HTR-8/SVneo (cell line): ENCODE results near the gene CCND3.
A peak's percentile ranks its signal among the peaks of the same experiment; 100 is the strongest.
"Not testable (repeated sequence)": the region's sequence is repeated elsewhere in the genome, so short reads cannot be mapped to it uniquely, and the experiment has no call there.

Experiments
- DNase-seq: peaks from one replicate; pipeline ENCODE4 v3.0.0; 2011; ENCODE audit warnings: low spot score, mixed read lengths; ENCODE audit not compliant: insufficient read length
- FAIRE-seq: peaks from 2 replicates; lab custom pipeline; 2011; peaks lifted over from hg19 to GRCh38; lab: Jason Lieb, UNC

The CCND3 gene

DNA sequence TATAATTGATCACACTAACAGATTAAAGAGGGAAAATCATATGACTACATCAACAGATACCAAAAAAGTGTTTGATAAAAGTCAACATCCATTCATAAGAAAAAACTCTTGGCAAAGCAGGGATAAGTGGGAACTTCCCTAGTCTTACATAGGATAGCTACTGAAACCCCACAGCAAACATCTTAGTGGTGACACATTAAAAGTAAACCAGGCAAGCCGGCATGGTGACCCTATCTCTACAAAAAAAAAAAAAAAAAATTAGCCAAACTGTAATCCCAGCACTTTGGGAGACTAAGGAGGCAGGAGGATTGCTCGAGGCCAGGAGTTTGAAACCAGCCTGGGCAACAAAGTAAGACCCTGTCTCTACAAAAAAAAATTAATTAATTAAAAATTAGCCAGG, 13.8 kb upstream of the CCND3 start:
- DNase-seq (no peak), FAIRE-seq (no peak)

DNA sequence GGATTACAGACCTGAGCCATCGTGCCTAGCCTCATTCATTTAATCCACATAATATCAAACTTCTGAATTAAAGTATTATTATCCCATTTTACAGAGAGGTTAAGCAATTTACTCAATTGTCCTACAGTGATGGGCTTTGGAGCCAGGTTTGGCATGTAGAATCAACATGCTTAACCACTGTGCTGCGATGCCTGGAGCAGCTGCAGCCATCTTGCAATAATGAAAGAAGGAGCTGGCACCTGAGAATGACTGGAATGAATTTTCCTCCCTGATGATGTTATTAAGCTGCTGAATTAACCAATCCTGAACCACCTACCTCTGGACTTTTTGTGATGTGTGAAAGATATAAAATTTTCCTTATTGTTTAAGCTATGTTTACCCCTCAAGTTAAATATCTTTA, 13.1 kb upstream of the CCND3 start:
- FAIRE-seq (no peak), DNase-seq (no peak)

DNA sequence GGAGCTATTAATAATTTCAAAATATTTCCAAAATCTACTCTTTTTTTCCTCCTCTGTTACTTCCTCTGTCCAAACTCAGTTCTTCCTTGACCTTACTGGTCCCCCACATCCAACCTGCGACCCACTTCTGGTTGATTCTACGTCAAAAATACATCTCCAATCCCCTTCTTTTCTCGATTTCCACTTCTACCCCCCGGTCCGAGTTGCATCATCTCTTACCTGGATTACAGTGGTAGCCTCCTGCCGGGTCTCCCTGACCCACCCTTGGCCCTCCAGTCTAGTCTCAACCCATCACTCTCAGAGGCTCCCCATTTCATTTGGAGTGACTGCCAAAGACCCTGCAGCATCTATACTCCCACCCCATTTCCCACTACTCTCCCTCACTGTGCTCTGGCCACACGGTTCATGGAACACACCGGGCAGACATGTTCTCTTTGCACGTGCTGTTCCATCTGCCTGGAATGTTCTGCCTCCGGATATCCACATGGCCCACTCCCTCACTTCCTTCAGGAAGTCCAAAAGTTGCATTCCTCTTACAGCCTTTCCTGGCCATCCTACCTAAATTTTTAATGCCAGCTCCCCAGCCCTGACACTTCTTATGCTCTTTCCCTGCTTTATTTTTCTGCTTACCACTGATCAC, 6.1 kb upstream of the CCND3 start:
- FAIRE-seq = no peak
- DNase-seq = no peak

DNA sequence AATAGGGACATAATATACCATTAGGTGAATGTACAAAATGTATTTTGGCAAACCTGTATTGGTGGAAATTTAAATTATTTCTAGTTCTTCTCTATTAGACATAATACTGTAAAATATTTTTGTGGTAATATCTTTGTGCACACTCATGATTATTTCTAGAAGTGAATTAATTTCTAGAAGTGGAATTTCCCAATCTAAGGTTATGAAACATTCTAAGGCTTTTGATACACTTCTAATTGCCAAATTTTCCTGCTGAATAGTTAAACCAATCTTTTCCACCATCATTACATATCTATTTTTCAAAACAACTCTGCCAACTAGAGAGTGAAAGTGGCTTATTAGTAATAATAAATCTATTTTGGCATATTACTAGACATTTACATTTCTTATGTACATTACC, 1.8 kb upstream of the CCND3 start:
- FAIRE-seq = no peak
- DNase-seq = no peak

DNA sequence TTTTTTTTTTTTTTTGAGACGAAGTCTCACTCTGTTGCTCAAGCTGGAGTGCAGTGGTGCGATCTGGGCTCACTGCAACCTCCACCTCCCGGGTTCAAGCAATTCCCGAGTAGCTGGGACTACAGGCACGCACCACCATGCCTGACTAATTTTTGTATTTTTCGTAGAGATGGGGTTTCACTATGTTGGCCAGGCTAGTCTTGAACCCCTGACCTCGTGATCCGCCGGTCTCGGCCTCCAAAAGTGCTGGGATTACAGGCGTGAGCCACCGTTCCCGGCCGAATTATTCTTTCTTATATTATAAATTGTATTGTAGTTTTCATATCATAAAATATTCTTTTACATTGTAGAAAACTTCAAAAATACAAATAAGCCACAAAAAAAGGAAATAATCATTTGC, 1.3 kb upstream of the CCND3 start:
- DNase-seq, FAIRE-seq: not testable (repeated sequence)

DNA sequence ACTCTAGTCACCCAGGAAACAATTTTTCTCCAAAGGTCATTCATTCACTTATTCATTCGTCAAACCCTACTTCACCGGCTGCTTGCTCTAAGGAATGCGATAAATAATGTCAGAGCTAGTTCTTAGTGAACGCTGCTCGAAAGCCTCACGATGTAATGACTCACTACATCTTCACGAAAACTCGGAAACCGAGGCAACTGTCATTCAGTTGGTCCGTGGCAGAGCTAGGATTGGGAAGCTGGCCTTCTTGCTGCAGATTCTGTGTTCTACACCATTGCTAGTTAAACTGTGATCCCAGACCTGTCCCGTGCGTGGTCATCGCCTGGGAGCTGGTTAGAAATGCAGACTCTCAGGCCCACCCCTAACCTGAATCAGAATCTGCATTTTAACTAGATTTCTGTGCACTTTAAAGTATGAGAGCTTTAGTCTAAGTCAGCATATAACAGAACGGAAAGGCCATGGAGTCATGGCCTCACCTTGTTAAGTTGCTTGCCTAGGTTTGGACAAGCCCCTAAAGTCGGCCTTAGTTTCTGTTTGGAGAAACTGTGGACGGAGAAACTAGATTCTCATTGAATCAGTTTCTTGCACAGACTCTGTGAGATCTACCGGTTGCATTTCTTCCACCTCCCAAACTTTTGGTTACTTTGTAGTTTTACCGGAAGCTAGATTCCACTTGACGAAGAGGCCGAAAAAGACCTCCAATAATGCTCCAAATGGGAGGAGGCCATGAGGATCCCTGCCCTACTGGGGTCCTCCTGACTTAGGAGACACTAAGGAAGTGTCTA, 651 bp upstream of the CCND3 start:
- DNase-seq (no peak), FAIRE-seq (no peak)

DNA sequence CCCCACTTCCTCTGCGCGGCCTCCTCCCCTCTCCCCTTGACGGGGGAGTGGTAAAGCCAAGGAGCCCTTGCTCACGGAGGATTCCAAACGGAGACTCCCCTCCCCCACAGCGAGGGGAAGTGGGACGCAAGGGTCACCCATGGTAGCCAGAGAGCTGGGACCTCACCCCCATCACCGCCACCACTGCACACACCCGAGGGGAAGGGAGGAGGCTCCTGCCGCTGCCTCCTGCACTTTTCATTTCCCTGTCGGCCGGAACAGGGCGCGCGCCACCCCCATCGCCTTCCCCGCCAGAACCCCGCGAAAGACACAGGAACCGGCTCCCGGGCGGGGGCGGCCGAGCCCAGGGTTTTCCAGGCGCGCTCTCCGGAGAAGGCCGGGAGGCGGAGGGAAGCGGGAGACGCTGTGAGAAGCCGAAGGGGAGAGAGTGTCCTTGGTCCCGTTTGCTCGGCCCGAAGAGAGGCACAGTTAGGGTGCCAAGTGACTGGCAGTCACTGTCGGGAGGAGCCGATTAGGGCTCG, 789 bp downstream of the CCND3 start:
- DNase-seq (peak; percentile 22), FAIRE-seq (no peak)

DNA sequence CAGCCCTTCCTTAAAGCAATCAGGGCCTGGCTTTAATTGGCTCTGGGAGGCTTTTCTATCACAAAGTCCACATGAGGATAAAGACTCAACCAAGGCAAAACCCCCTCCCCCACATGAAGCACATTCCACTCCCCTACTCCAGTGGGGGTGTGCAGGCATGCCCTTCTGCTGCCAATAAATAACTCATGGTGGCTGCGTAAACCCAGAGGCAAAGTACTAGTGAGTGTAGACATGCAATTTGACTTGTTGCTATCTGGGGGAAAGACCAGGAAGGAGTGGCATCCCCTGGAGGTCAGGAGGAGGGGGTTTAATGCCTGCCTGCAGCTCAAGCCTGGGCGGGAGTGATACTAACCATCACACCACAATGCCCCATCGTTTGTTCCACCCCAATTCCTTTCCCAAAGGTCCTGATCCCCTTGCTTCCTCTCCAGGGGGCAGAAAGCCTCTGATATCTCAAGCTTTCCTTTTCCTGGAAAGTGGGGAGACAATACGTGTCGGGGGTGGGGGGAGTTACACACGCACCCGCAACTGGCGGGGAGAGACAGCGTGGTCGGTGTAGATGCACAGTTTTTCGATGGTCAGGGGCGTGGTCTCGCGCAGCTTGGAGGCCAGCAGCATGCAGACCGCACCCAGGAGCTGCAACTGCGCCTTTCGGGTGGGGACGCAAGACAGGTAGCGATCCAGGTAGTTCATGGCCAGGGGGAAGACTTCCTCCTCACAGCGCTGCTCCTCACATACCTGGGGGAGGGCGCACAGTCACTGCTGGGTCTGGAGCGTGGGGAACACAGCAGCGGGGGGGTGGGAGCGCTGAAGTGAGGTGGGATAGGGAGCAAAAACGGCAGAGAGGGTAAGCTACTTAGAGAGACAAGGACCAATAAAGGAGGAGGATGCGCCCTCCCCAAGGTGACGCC, 1.5 kb downstream of the CCND3 start:
- FAIRE-seq = no peak
- no peak for DNase-seq

DNA sequence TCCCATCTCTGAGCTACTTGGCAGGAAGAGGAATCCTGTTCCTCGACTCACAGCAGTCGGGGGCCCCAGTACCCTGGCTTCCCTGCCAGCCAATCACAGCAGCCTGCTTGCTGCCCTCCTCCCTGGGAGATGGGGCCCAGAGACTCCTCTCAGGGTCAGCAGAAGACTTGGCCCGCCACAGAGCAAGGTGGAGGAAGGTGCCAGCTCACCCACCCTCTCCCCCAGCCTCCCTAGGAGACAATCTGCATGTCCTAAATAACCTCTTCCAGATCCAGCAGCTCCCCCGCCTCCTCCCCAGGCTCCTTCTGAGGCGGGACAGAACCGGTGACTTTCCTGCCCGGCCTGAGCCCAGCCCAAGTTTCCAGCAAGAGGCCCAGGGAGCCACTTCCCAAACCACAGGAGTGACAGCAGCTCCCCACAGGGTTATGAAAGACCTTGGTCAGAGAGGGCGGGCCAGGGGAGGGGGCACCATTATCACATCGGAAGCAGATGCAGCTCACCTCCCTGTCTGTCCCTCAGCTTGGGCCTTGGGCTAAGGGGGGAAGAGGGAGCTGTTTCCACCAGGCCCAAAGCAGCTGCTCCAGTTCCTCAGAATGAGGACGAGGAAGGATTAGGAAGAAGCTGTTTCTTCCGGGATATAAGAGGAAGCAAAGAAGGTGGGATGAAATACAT, 2.3 kb downstream of the CCND3 start:
- DNase-seq (no peak), FAIRE-seq (no peak)

DNA sequence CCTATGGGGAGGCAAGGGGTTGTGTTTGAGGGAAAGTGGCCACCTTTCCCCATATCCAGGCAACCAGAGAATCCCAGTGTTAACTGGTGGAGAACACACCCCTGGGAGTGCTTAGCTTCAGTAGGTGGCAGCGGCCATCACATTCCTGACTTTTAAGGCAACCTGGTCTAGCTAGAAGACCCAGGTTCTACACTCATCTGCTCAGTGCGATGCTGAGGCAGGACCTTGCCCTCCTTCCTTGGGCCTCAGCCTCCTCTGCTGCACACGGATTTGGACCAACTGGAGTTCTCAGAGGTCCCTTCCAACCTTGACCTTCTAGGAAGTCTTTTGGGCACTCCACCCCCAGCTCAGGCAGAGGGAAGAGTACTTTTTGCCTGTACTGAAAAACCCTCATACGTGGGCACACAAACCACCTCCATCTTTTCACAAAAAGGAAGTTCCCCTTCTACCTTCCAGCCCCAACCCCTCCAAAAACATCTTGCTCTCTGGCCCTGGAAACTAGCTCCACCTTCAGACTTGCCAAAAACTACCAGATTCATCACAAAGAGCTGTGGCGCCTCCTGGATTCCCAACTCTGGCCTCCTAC, 2.9 kb downstream of the CCND3 start:
- FAIRE-seq = no peak
- DNase-seq = no peak

DNA sequence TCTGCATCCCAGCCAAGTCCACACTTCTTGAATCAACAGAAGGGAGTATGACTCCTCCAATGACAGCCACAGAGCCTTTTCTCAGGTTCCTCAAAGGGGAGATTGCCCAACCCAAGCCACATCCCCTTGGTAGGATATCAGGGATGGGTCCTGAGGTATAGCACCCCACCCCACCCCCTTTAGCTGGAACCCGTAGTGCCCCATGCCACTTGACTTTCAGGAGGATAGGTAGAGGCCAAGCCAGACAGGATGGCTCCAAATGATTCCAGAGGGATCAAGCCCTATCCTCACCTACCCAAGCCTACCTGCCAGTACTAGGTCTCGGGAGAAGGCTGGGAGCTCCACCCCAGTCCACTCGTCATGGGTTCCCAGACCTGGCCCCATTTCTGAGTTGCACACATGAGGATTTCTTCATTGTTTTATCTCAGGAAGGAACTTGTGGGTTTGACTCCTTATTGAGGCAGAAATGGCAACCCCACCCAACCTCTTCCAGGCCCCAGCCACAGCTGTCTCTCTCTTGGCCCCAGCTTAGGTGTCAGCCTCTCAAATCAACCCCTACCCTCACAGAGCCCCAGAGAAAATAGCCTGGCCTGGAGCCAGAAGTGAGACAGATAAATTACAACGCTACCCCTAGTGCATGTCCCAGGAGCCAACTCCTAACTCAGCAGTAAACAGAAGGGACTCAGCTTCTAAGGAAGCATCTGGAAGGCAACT, 3.6 kb downstream of the CCND3 start:
- no peak for DNase-seq

DNA sequence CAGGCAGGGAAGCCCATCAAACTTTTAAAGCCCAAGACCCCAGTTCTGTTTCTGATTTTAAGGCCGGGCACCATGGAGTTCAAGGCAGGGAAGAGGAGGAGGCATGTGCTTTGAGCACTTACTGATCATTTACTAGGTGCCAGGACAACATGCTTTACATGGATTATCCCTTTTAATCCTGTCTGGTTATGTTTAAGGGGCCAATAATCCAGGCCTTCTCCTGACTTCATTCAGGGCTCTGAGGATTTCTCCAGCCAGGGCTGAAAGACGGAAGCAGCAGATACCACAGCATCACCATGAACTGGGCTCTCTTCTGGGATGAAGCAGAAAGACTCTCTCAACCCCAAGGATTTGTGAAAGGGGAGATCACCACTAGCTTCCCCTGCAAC, 4.1 kb downstream of the CCND3 start:
- DNase-seq (no peak), FAIRE-seq (no peak)

More for the DNA sequence above, 3.6 kb downstream of the CCND3 start:
- no peak for FAIRE-seq

DNA sequence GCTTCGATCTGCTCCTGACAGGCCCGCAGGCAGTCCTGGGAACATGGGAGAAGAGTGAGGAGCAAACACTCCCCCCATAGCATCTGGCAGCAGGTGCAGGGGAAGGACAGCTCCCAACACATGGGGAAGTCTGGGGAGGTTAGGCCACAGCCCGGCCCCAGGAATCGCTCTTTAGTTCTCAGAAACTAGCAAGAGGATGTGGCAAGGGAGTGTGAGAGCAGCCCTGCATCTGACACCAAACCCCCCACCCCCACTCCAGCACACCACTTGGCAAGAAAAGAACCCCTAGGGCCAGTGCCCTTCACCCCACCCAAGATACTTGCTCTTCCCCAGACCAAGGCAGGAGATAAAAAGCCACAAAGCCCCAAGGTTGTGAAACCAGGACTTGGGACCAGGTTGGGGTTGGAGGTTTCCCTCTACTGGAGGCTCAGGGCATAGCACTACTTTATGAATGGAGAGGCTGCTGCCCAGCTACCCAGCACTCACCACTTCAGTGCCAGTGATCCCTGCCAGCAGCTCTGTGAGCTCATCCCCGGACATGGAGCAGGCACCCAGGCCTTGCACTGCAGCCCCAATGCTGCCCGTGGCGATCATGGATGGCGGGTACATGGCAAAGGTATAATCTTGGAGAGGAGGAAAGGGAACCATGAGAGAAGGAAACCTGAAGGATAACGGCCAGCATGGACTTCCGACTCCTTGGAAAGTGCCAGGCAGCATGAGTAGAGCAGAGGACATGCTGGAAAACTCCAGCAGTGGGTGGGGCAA, 5.4 kb downstream of the CCND3 start:
- DNase-seq (peak; percentile 81), FAIRE-seq (peak; percentile 26)

DNA sequence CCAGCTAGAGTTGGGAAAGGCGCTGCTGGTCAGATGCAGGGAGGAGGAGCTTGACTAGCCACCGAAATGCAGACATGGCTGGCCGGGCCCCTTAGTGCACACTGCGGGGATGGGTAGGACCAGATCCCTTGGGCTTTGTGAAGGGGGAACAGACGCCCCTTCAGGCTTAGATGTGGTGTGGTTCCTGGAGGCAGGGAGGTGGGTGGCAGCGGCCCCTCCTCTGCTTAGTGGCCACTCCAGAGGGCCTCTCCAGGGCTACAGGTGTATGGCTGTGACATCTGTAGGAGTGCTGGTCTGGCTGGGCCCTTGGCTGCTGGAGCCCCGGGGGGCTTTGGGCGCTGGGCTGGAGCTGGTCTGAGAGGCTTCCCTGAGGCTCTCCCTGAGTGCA, 5.9 kb downstream of the CCND3 start:
- FAIRE-seq (no peak), DNase-seq (no peak)

DNA sequence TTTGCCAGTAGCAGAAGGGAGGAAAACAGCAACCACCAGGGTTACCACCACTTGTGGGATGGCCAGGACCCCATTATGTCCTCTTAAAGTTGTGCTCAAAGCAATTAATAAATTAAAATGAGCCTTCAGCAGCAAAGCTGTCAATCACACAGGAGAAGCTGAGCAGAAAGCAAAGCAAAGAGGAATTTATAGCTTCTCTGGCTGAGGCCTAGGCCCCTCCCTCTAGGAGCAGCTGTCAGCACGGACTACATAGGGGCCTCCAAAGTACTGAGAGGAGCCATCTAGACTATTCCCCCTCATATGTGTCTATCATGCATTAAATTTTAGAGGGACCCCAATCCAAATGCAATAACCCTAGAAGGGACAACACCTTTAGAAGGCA, 6.4 kb downstream of the CCND3 start:
- FAIRE-seq = no peak
- DNase-seq = no peak

DNA sequence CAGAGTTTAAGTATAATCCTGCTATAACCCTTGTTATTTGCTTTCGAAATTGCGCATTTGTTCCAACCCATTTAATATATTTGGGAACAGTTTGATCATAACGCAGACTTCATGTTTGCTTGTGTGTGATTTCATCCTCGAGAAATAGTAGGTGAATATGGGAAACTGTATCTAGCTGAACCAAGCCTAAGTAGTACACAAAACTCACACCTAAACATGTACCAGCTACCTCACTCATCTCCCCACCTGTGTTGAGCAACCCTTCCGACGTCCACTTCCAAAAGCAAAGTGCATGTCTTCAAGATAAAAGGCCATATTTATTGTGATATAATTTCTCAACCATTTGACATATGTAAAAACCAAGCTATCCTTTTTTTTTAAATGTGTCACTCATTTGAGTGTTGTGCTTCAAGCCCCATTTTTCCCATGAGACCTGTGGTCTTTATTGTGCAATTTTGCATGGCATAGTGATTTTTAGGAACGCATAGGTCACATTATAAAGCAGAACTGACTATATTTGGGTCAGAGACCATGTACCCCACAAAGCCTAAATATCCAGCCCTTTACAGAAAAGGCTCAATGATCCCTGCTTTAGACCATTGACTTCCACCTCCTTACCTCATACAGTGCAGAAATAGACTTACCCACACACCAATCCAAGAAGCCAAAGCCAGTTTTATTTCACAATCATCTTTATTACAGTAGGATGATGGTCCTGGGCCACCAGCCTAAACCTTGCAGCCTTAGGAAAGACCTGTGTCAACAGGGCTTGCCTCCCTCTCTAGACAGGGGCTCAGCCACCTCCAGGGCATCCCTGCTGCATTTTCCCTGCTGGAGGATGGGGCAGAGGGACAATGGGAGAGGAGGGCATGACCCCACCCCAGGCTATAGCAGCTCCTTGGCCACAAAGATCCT, 7.1 kb downstream of the CCND3 start:
- DNase-seq = no peak
- FAIRE-seq = no peak

DNA sequence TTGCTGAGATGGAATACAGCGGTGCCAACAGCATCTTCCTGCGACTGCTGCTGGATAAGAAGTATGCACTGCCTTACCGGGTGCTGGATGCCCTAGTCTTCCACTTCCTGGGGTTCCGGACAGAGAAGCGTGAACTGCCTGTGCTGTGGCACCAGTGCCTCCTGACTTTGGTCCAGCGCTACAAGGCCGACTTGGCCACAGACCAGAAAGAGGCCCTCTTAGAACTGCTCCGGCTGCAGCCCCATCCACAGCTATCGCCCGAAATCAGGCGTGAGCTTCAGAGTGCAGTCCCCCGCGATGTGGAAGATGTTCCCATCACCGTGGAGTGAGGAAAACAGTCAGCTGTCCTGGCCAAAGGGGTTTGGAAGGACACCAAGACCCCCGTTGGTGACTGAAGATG, 9.2 kb downstream of the CCND3 start:
- DNase-seq (no peak), FAIRE-seq (no peak)

DNA sequence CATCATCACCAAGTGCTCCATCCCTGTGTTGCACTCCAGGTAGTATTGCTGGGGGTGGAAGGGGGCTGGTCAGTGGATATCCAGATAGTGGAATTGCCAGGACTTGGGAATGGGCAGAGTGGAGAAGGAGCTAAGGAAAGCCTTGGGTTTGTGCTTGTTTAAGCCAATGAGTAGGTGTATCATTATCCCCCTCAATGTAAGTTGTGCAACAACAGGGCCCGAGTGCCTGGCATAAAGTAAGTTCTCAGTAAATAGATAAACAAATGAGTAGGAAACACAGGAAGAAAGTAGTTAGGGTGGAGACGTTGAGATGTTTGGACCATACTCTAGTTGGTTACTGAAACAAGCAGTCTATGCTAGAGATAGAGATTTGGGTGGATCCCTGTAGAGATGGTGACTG, 9.8 kb downstream of the CCND3 start:
- FAIRE-seq (no peak), DNase-seq (no peak)
